ENCODE data around the gene LGALS8. TPM values are rescaled to one million over a fixed set of nuclear protein-coding genes. Genes with fewer than 3 reads are reported as not detected.
"Not testable (repeated sequence)": the region's sequence is repeated elsewhere in the genome, so short reads cannot be mapped to it uniquely, and the experiment has no call there.

Gene LGALS8
- 30.3 and 47.3 TPM in 2 replicates for total RNA-seq

- no peak for TF ChIP-seq CTCF (conservative IDR thresholded peaks at IDR 0.05; ENCODE audit: low read depth, low read length)
- peak within 1 kb of the TSS; percentile 95 for H3K4me3 ChIP-seq (ENCODE audit: low read depth, low read length)
- DNase-seq (ENCODE audit: low read depth) = no peak
Measured at GRCh38 chr1:236523704-236524141, at the start of gene LGALS8. LGALS8 (plus strand) TSS chr1:236523982; CDS start chr1:236526071, 2,089 bp downstream.

- no peak for DNase-seq (ENCODE audit: low read depth)
- TF ChIP-seq CTCF (conservative IDR thresholded peaks at IDR 0.05; ENCODE audit: low read depth, low read length) = no peak
Measured at GRCh38 chr1:236476019-236476418, 47.8 kb upstream of the LGALS8 start.

GRCh38 chr1:236480758-236481436 lies 42.9 kb upstream of the LGALS8 start:
- TF ChIP-seq CTCF (conservative IDR thresholded peaks at IDR 0.05; ENCODE audit: low read depth, low read length) = no peak
- H3K4me3 ChIP-seq (ENCODE audit: low read depth, low read length) = no peak overlapping the region
- no peak for DNase-seq (ENCODE audit: low read depth)

More at GRCh38 chr1:236476019-236476418, 47.8 kb upstream of the LGALS8 start:
- H3K4me3 ChIP-seq (ENCODE audit: low read depth, low read length) = no peak overlapping the region

- TF ChIP-seq CTCF (conservative IDR thresholded peaks at IDR 0.05; ENCODE audit: low read depth, low read length) = no peak
- no peak for DNase-seq (ENCODE audit: low read depth)
Measured at GRCh38 chr1:236484310-236484971, 39.3 kb upstream of the LGALS8 start.

GRCh38 chr1:236486356-236487002 lies 37.3 kb upstream of the LGALS8 start:
- no peak overlapping the region for H3K4me3 ChIP-seq (ENCODE audit: low read depth, low read length)
- TF ChIP-seq CTCF (conservative IDR thresholded peaks at IDR 0.05; ENCODE audit: low read depth, low read length) = no peak
- DNase-seq (ENCODE audit: low read depth) = no peak

More at GRCh38 chr1:236484310-236484971, 39.3 kb upstream of the LGALS8 start:
- no peak overlapping the region for H3K4me3 ChIP-seq (ENCODE audit: low read depth, low read length)

GRCh38 chr1:236489161-236489560 lies 34.6 kb upstream of the LGALS8 start:
- not testable (repeated sequence) for H3K4me3 ChIP-seq (ENCODE audit: low read depth, low read length); DNase-seq (ENCODE audit: low read depth)

- TF ChIP-seq CTCF (conservative IDR thresholded peaks at IDR 0.05; ENCODE audit: low read depth, low read length) = peak; percentile 56
- DNase-seq (ENCODE audit: low read depth) = no peak
- H3K4me3 ChIP-seq (ENCODE audit: low read depth, low read length) = no peak overlapping the region
Measured at GRCh38 chr1:236489710-236490377, 33.9 kb upstream of the LGALS8 start.
